Measurements from ENCODE around the gene CCDC102A. TPM values are rescaled to one million over a fixed set of nuclear protein-coding genes. Genes with fewer than 3 reads are reported as not detected.

CCDC102A gene
- total and polyA plus RNA-seq, 2 donors (not counting 3 experiments of a cell fraction or from before 2014, with no cell fraction given) = 7.8 to 12.2 TPM

DNA sequence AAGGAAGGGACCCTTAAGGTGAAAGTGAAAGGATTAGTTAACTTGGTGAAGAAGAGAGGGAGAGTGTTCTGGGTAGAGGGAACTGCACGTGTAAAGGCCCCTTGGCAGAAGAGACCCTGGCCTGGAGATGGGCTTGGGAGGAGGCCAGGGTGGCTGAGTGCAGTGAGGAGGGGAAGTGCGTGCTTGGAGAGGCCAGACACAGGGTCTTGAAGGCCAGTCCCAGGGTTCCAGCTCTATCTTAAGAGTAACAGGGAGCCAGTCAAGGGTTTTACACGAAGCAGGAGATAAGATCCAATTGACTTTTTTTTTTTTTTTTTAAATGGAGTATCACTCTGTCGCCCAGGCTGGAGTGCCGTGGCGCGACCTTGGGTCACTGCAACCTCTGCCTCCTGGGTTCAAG, 34.9 kb downstream of the CCDC102A start:
- peaks cover 0 to 2% of the 10 kb centered on the region in 2 experiments for H3K27me3 ChIP-seq (ENCODE audit: control insufficient read depth in 2 of 2, insufficient read depth in 2 of 2, low read length in 2 of 2)
- H3K79me2 ChIP-seq (ENCODE audit: control insufficient read depth, insufficient read depth, low read length) = no peaks in the 10 kb centered on the region
- no peaks in the 10 kb centered on the region for H3K9me1 ChIP-seq (replicated peaks; ENCODE audit: control insufficient read depth, extremely low read depth, insufficient read depth, low read length)
- no peak for FAIRE-seq
- TF ChIP-seq, protein P1, sequence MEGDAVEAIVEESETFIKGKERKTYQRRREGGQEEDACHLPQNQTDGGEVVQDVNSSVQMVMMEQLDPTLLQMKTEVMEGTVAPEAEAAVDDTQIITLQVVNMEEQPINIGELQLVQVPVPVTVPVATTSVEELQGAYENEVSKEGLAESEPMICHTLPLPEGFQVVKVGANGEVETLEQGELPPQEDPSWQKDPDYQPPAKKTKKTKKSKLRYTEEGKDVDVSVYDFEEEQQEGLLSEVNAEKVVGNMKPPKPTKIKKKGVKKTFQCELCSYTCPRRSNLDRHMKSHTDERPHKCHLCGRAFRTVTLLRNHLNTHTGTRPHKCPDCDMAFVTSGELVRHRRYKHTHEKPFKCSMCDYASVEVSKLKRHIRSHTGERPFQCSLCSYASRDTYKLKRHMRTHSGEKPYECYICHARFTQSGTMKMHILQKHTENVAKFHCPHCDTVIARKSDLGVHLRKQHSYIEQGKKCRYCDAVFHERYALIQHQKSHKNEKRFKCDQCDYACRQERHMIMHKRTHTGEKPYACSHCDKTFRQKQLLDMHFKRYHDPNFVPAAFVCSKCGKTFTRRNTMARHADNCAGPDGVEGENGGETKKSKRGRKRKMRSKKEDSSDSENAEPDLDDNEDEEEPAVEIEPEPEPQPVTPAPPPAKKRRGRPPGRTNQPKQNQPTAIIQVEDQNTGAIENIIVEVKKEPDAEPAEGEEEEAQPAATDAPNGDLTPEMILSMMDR (IDR thresholded peaks at IDR 0.05; ENCODE audit: extremely low read depth in 1 of 2, insufficient read depth in 1 of 2, low read depth in 1 of 2, low read length in 2 of 2) = no peak
- TF ChIP-seq EZH2 (IDR thresholded peaks at IDR 0.05; ENCODE audit: borderline replicate concordance, low read depth, low read length, severe bottlenecking) = no peak
- no peak for TF ChIP-seq POLR2A (IDR thresholded peaks at IDR 0.05; ENCODE audit: low read depth, low read length)
- no peak for TF ChIP-seq POLR2AphosphoS5 (IDR thresholded peaks at IDR 0.05; ENCODE audit: insufficient read depth, low read depth, low read length)
- TF ChIP-seq MYC (IDR thresholded peaks at IDR 0.05; ENCODE audit: low read depth, low read length) = no peak
- TF ChIP-seq FOS (IDR thresholded peaks at IDR 0.05; ENCODE audit: borderline replicate concordance, insufficient read depth, low read length) = no peak
- TF ChIP-seq GATA2 (IDR thresholded peaks at IDR 0.05; ENCODE audit: insufficient read depth, insufficient read length, low read depth, low read length) = no peak
- TF ChIP-seq, protein P2, sequence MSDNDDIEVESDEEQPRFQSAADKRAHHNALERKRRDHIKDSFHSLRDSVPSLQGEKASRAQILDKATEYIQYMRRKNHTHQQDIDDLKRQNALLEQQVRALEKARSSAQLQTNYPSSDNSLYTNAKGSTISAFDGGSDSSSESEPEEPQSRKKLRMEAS (IDR thresholded peaks at IDR 0.05; ENCODE audit: insufficient read depth, insufficient read length) = no peak
- no peak for TF ChIP-seq JUN (IDR thresholded peaks at IDR 0.05; ENCODE audit: borderline replicate concordance, insufficient read depth, insufficient read length, low read depth)
- no peak overlapping the region for H3K27ac ChIP-seq (ENCODE audit: insufficient read depth, low read depth, low read length)
- no peaks in the 10 kb centered on the region for H3K36me3 ChIP-seq (ENCODE audit: control insufficient read depth in 2 of 2, extremely low read depth in 1 of 2, insufficient read depth in 2 of 2, low read length in 2 of 2)
- no peak overlapping the region for H3K9ac ChIP-seq (replicated peaks; ENCODE audit: extremely low read depth, insufficient read depth, low read length)
- H2AFZ ChIP-seq (ENCODE audit: low read depth, low read length) = no peak overlapping the region
- no peaks in the 10 kb centered on the region for H3K4me1 ChIP-seq (ENCODE audit: control insufficient read depth, extremely low read depth, insufficient read depth, low read length)
- dilution Hi-C loops (cut with MboI; ENCODE audit: extremely low pct_ligation_motif_present, low sequenced_read_pairs) (no loop called here), intact Hi-C loops (cut with micrococcal nuclease) (no loop called here)
- H4K20me1 ChIP-seq (replicated peaks; ENCODE audit: control insufficient read depth, extremely low read depth, insufficient read depth, low read length) = no peaks in the 10 kb centered on the region
- POLR2A ChIA-PET = no interaction called here
- no peak overlapping the region for H3K4me2 ChIP-seq (ENCODE audit: insufficient read depth, low read length)
- no peak for DNase-seq (ENCODE audit: low read depth, low spot score)
- CTCF ChIA-PET = interaction anchor here (1.0 to 1.9 kb wide), 2 partner anchors 16 to 18 kb away, joined by 3 to 5 read pairs; partner anchors contain the start of gene DOK4
- no peak overlapping the region for H3K4me3 ChIP-seq (replicated peaks in 1 of 3; ENCODE audit: insufficient read depth in 1 of 3, low read depth in 1 of 3, low read length in 3 of 3)
- H3K9me3 ChIP-seq (replicated peaks; ENCODE audit: control insufficient read depth, insufficient read depth, low read length) = no peaks in the 10 kb centered on the region
- no TSS peak for BruUV-seq (replicated peaks)

Measured in endothelial cell of umbilical vein (primary cell).